ENCODE measurements around the gene FBXO44.

FBXO44 gene

DNA sequence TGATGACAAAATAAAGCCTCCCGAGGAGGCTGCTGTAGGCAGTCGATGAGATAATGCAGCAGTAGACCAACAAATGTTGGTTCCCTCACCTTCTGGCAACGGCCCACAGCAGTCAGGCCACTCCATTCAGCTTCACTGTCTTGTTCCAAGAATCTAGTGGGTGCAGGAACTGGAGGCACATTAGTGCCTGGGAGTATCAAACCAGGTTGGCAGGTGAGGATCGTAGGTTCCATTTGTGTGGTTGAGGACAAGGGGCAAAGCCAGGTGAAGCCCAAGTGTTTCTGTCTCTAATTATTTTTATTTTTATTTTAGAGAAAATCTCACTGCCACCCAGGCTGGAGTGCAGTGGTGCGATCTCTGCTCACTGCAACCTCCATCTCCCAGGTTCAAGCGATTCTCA, 13.7 kb upstream of the FBXO44 start:
- no peak for DNase-seq

DNA sequence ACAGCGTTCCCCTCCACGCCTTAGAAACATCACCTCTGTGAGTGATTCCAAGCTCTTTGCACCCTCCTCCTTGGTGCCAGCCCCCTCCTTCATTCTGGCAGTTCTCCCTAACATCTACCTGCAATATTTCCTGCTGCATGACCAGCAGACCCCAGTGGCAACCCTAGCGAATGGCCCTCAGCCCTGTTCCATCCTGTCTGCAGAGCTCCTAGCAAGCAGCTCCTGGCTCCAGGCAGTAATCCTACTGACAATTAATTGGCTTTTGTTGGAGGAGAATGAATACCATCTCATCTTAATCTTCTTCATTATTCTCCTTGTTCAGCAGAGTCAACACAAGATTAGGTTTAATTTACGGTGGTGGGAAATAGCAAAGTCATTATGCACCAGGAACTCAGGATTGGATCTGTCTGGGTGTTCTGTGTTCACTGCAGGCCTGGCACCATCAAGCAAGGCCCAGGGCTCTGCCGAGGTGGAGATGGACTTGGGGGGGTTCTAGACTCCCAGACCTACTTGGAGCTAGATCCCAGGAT, 12.8 kb upstream of the FBXO44 start:
- DNase-seq: no peak

GRCh38 chr1:11642418-11643017, 12.2 kb upstream of the FBXO44 start:
- peak; percentile 23 for DNase-seq

DNA sequence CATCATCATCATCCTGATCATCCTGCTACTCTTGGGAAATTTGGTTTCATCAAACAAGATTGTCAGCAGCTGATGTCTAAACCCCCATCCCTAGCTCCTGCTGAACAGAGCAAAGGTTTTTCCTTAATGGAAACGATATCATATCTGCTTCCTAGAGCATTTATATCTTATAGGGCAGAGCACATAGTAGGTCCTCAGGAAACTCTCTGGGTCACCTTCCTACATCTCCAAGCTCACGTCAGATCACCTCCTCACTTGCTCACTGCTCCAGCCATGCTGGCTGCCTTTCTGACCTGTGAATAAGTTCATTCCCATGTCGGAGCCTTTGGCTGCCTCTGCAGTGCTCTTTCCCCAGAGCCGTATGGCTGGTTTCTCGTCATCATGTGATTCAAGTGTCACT, 10.9 kb upstream of the FBXO44 start:
- DNase-seq: no peak

- no peak for DNase-seq
These were observed 9.4 kb upstream of the FBXO44 start for GRCh38 chr1:11645270-11645669.

DNA sequence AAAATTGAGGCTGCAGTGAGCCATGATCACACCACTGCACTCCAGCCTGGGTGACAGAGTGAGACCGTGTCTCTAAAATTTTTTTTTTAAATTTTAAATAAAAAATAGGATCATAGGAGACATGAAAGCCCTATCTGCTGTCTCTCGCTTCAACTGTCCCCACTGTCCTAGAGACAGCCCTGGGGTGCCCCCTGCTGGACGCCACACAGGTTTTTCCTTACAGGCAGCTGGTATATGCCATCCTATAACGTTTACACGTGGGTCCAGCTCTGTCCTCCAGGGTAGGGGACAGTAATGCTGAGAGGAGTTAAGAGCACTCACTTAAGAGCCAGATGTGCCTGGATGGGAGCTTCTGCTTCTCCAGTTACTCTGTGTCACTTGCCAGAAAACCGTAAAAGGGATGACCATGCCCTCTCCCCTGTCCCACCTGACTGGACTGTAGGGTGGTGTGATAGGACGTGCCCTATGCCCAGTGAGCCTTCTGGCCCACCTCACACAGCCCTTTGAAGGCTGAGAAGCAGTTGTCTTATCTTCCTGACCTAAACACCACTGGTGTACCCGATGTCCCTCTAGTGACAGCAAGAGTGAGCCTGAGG, 8.9 kb upstream of the FBXO44 start:
- DNase-seq: peak; percentile 62

DNA sequence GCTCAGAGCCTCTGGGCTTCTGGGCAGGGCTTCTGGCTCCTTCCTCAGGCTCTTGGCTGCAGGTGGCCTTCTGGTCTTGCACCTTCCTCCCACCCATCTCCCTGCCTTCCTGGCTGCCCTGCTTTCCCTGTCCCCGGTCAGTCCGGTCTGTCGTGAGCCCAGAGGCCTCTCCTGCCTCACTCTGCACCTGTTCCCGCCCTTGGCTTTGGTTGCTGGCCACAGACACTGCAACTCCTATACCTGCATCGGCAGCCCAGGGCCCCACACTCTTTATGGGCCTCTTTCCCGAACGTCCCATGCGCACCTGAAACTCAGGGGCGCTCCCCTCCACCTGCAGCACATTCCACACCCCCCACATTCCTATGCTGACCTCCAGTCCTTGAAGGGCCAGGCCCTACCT, 8.4 kb upstream of the FBXO44 start:
- DNase-seq: no peak

DNA sequence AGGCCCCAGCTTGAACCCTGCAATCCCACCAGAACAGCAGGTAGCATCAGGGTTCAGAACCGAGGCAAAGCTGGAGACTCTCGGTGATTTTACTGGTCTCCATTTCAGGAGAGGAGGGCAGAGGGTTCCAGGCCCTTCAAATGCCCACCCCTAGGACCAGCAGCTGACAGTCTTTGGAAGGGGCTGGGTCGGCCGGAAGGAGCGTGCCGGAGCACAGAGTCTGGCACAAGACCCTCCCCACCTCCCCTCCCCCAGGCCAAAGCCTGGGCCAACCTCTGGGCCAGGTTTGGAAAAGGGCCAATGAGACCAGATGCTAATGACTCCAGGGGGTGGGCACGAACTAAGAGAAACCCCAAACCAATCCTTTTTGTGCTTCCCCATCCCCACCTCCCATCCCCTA, 7.3 kb upstream of the FBXO44 start:
- DNase-seq: no peak

DNA sequence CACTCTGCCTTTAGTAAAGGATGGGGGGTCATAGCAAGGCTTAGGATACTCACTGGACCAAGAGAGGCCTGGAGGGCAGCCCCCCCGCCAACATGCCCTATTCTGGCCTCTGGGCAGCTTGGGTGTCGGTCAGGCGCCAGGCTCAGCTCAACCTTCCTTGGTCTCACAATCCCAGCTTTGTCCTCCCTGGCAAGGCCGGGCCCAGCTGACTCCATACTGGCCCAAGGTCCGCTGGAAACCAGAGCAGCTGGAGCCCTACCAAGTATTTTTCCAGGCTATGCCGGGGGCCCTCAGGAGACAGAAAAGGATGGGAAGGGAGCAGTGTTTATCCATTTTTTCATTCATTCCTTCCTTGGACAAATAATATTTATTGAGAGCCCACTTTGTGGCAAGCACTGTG, 6.6 kb upstream of the FBXO44 start:
- no peak for DNase-seq

- no peak for DNase-seq
These were observed 5.9 kb upstream of the FBXO44 start for GRCh38 chr1:11648732-11649158.

DNA sequence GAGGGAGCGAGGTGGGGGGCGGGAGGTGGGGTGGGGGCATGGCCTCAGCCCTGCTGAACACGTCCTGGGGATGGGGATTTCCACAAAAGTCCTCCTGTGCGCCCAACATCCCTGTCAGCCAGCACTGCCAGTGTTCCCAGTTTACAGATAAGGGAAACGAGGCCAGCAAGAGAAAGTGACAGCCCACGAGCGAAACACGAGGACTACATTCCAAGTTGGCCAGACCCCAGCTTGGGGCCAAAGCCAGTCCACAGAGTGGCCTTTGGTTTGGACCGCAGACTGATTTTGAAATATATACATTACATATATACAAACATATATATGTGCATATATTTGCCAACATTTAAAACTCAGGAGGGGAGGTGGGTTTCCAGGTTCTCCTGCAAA, 5.4 kb upstream of the FBXO44 start:
- no peak for DNase-seq

- DNase-seq: no peak
These were observed 4.9 kb upstream of the FBXO44 start for GRCh38 chr1:11649624-11650330.

- no peak for DNase-seq
These were observed 4.2 kb upstream of the FBXO44 start for GRCh38 chr1:11650331-11650991.

- no peak for DNase-seq
These were observed 3.7 kb upstream of the FBXO44 start for GRCh38 chr1:11651017-11651416.

GRCh38 chr1:11652203-11652780, 2.4 kb upstream of the FBXO44 start:
- DNase-seq: no peak

DNA sequence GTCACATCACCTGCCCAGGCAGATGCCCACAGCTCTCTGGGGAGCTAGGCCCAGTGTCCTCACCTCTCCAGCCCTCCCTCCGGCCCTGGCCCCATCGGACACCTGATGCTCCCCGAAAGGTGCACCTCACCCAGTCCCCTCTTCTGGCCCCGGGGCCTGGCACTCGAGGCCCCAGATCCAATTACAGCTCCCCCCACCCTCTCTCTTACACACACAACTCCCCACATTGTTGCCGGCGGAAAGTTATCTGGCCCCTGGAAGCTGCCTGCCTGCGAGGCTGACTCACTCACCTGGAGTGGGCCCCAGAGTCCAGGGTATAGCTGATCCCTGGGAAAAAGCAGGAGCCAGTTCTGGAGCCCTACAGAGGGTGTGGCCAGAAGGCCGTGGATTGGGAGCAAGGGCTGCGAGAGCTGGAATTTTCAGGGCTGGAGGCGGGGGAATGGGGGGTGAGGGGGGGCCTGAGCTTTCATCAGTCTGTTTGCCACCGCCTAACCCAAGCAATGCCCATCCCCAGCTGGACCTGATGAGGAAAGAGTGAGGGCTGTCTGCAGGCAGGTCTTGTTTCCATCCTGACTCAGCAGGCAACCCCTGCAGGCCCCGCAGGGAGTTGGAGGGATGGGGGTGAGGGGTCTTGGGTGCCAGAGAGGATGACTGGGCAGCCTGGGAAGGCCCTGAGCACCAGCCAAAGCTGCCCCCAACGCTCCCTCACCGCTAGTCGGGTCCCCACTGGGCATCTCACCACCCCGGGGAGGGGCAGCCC, 1.4 kb upstream of the FBXO44 start:
- no peak for DNase-seq

DNA sequence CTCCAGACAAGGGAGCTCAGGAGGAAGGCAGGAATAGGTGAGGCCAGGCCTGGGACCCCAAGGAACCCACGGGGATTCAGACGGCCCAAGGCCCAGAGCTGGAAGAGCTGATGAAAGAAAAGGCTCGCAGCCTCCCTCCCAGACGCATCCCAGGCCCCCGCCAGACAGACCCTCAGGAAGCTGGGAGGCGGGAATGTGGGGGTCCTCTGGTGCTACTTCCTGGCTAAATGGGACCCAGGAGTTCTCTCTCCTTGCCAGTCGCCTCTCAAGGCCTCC, 878 bp upstream of the FBXO44 start:
- no peak for DNase-seq

DNA sequence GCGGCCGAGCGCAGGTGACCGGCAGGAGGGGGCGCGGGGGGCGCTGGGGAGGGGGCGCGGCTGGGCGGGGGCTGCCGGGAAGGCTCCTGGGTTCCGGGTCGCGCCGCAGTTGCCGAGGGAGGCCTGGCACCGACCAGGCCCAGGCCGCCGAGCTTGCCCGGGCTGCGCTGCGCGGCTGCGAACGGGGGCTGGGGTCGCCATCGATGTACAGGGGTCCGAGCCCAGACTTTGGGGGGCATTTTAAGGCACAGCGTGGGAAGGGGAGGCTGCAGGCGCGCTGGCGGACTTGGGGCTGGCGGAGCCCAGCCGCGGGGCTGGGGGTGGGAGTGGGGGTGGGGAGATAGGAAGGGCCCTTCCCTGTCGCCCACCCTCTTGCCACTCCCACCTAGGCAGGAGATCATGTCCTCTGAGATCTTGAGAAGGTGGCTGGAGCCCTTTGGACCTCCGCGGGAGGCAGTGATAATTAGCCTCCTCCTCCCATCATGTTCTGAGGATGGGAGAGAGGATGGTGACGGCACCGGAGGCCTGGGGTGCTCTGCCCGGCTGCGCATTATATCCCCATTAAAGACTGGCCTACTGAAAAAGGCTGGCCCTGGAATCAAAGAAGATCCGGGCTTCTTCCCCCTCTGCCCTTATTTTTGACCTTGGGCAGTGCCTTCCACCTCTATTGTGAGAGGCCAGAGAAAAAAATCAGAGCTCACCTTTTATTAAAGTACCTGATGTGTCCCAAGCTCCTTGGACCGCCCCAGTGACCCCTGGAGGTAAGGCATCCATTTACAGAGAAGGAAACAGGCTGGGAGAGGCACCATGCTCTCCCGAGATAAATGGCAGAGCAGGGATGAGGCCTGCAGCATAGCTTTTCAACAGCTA, 497 bp downstream of the FBXO44 start:
- no peak for DNase-seq

DNA sequence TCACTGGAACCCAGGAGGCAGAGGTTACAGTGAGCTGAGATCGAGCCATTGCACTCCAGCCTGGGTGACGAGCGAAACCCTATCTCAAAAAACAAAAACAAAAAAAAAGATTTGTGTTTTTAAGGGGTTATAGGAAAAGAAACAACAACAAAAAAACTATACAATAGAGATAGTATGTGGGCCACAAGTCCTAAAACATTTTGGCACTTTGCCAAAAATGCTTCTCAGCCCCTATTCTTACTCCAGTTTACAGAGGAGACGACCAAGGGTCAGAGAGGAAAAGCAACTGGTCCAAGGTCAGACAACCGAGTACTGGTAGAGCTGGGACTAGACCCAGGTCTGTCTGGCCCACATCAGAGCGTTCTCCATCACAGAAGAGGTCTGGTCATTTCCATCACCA, 3.0 kb downstream of the FBXO44 start:
- no peak for DNase-seq

DNA sequence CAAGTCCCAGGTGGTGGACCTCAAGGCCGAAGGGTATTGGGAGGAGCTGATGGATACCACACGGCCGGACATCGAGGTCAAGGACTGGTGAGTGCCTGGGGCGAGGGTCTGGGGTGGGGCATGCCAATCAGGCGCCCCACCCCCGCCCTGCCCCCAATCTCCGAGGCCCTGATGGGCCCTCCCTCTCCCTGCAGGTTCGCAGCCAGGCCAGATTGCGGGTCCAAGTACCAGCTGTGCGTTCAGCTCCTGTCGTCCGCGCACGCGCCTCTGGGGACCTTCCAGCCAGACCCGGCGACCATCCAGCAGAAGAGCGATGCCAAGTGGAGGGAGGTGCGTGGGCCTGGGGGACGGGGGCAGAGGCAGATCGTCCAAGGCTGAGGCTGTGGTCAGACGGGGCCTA, 3.9 kb downstream of the FBXO44 start:
- DNase-seq: no peak

DNA sequence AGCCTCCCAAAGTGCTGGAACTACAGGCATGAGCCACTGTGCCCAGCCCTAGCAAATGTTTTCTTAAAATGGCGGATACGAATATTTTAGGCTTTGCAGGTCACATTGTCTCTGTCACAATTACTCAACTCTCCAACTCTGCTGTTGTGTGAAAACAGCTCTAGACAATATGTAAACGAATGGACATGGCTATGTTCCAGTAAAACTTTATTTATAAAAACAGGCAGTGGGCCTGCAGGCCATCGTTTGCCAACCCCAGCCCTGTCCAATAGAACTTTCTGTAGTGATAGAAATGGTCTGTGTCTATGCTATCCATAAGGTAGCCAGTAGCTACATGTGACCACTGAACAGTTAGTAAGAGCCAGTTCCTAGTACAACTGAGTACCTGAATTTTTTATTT, 5.1 kb downstream of the FBXO44 start:
- DNase-seq: no peak

DNA sequence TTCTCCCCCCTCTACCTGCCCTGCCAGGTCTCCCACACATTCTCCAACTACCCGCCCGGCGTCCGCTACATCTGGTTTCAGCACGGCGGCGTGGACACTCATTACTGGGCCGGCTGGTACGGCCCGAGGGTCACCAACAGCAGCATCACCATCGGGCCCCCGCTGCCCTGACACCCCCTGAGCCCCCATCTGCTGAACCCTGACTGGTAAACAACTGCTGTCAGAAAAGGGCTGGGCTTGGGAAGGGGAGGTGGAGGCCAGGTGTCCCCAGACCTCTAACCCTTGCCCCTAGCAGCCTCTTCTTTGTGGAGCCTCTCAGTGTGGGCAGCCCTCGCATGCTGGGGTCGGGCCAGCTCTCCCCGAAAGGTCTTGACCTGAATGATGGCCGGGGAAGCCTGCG, 6.4 kb downstream of the FBXO44 start:
- no peak for DNase-seq
